Measurements from ENCODE around the gene ACSF2. TPM values are rescaled to one million over a fixed set of nuclear protein-coding genes. Genes with fewer than 3 reads are reported as not detected.
A peak's percentile ranks its signal among the peaks of the same experiment; 100 is the strongest.

Gene ACSF2
- polyA plus RNA-seq, 2 donors: 13.5 to 22.6 TPM

GRCh38 chr17:50480854-50481490 lies 55.0 kb downstream of the ACSF2 start:
- Histone ChIP-seq H3K36me3 (ENCODE audit: control insufficient read depth in 2 of 2, insufficient read depth in 2 of 2, low read length in 1 of 2) (peaks cover 0 to 17% of the 10 kb centered on the region in 2 donors), H3K4me3 (ENCODE audit: low read depth in 1 of 2, low read length in 2 of 2) (no peak overlapping the region), H3K4me1 (ENCODE audit: control insufficient read depth in 2 of 2, insufficient read depth in 2 of 2, low read length in 1 of 2) (peaks cover 6 to 9% of the 10 kb centered on the region in 2 donors), H3K9me3 (ENCODE audit: control insufficient read depth in 2 of 2, insufficient read depth in 1 of 2, low read depth in 1 of 2, low read length in 1 of 2) (no peaks in the 10 kb centered on the region), H3K27me3 (ENCODE audit: control insufficient read depth in 1 of 2, insufficient read depth in 2 of 2, low read length in 2 of 2) (no peaks in the 10 kb centered on the region), H3K27ac (ENCODE audit: low read depth in 2 of 2, low read length in 1 of 2) (no peak overlapping the region)
- WGBS, 2 donors: 85 to 87% methylated on average over 2 of the region's 2 CpGs

GRCh38 chr17:50481648-50482047 lies 55.6 kb downstream of the ACSF2 start:
- H3K36me3 ChIP-seq (ENCODE audit: control insufficient read depth in 2 of 2, insufficient read depth in 2 of 2, low read length in 1 of 2): peaks cover 0 to 17% of the 10 kb centered on the region in 2 donors
- H3K27ac ChIP-seq (ENCODE audit: low read depth in 2 of 2, low read length in 1 of 2): no peak overlapping the region
- H3K9me3 ChIP-seq (ENCODE audit: control insufficient read depth in 2 of 2, insufficient read depth in 1 of 2, low read depth in 1 of 2, low read length in 1 of 2): no peaks in the 10 kb centered on the region
- no peak overlapping the region for H3K4me3 ChIP-seq (ENCODE audit: low read depth in 1 of 2, low read length in 2 of 2)
- 81 to 86% methylated on average over 4 of the region's 4 CpGs for WGBS, 2 donors
- H3K27me3 ChIP-seq (ENCODE audit: control insufficient read depth in 1 of 2, insufficient read depth in 2 of 2, low read length in 2 of 2): no peaks in the 10 kb centered on the region
- peaks cover 6 to 9% of the 10 kb centered on the region in 2 donors for H3K4me1 ChIP-seq (ENCODE audit: control insufficient read depth in 2 of 2, insufficient read depth in 2 of 2, low read length in 1 of 2)

- no peaks in the 10 kb centered on the region for H3K9me3 ChIP-seq (ENCODE audit: control insufficient read depth in 2 of 2, insufficient read depth in 1 of 2, low read depth in 1 of 2, low read length in 1 of 2)
- no peak overlapping the region for H3K4me3 ChIP-seq (ENCODE audit: low read depth in 1 of 2, low read length in 2 of 2)
- no peaks in the 10 kb centered on the region for H3K27me3 ChIP-seq (ENCODE audit: control insufficient read depth in 1 of 2, insufficient read depth in 2 of 2, low read length in 2 of 2)
- H3K27ac ChIP-seq (ENCODE audit: low read depth in 2 of 2, low read length in 1 of 2): no peak overlapping the region
- peaks cover 0 to 17% of the 10 kb centered on the region in 2 donors for H3K36me3 ChIP-seq (ENCODE audit: control insufficient read depth in 2 of 2, insufficient read depth in 2 of 2, low read length in 1 of 2)
- peaks cover 6 to 10% of the 10 kb centered on the region in 2 donors for H3K4me1 ChIP-seq (ENCODE audit: control insufficient read depth in 2 of 2, insufficient read depth in 2 of 2, low read length in 1 of 2)
- 81 to 85% methylated on average over 23 of the region's 23 CpGs for WGBS, 2 donors
Observed at GRCh38 chr17:50482110-50482509, 56.1 kb downstream of the ACSF2 start.

GRCh38 chr17:50482516-50482915 lies 56.5 kb downstream of the ACSF2 start:
- 5 to 11% methylated on average over 7 of the region's 7 CpGs for WGBS, 2 donors
- H3K27me3 ChIP-seq (ENCODE audit: control insufficient read depth in 1 of 2, insufficient read depth in 2 of 2, low read length in 2 of 2): no peaks in the 10 kb centered on the region
- peaks cover 0 to 17% of the 10 kb centered on the region in 2 donors for H3K36me3 ChIP-seq (ENCODE audit: control insufficient read depth in 2 of 2, insufficient read depth in 2 of 2, low read length in 1 of 2)
- H3K4me1 ChIP-seq (ENCODE audit: control insufficient read depth in 2 of 2, insufficient read depth in 2 of 2, low read length in 1 of 2): peaks cover 6 to 14% of the 10 kb centered on the region in 2 donors
- no peaks in the 10 kb centered on the region for H3K9me3 ChIP-seq (ENCODE audit: control insufficient read depth in 2 of 2, insufficient read depth in 1 of 2, low read depth in 1 of 2, low read length in 1 of 2)
- peak overlapping the region in 1 of 2 donors; percentile 42 for H3K27ac ChIP-seq (ENCODE audit: low read depth in 2 of 2, low read length in 1 of 2)
- H3K4me3 ChIP-seq (ENCODE audit: low read depth in 1 of 2, low read length in 2 of 2): no peak overlapping the region

- peaks cover 6 to 18% of the 10 kb centered on the region in 2 donors for H3K4me1 ChIP-seq (ENCODE audit: control insufficient read depth in 2 of 2, insufficient read depth in 2 of 2, low read length in 1 of 2)
- H3K36me3 ChIP-seq (ENCODE audit: control insufficient read depth in 2 of 2, insufficient read depth in 2 of 2, low read length in 1 of 2): peaks cover 0 to 17% of the 10 kb centered on the region in 2 donors
- no peaks in the 10 kb centered on the region for H3K27me3 ChIP-seq (ENCODE audit: control insufficient read depth in 1 of 2, insufficient read depth in 2 of 2, low read length in 2 of 2)
- WGBS, 2 donors: 63 to 75% methylated on average over 5 of the region's 5 CpGs
- no peak overlapping the region for H3K27ac ChIP-seq (ENCODE audit: low read depth in 2 of 2, low read length in 1 of 2)
- no peak overlapping the region for H3K4me3 ChIP-seq (ENCODE audit: low read depth in 1 of 2, low read length in 2 of 2)
- no peaks in the 10 kb centered on the region for H3K9me3 ChIP-seq (ENCODE audit: control insufficient read depth in 2 of 2, insufficient read depth in 1 of 2, low read depth in 1 of 2, low read length in 1 of 2)
Observed at GRCh38 chr17:50483266-50483665, 57.2 kb downstream of the ACSF2 start.

- WGBS, 2 donors: 96% methylated on average over 11 of the region's 11 CpGs
- Histone ChIP-seq H3K9me3 (ENCODE audit: control insufficient read depth in 2 of 2, insufficient read depth in 1 of 2, low read depth in 1 of 2, low read length in 1 of 2) (no peaks in the 10 kb centered on the region), H3K27me3 (ENCODE audit: control insufficient read depth in 1 of 2, insufficient read depth in 2 of 2, low read length in 2 of 2) (no peaks in the 10 kb centered on the region), H3K36me3 (ENCODE audit: control insufficient read depth in 2 of 2, insufficient read depth in 2 of 2, low read length in 1 of 2) (peaks cover 0 to 17% of the 10 kb centered on the region in 2 donors), H3K27ac (ENCODE audit: low read depth in 2 of 2, low read length in 1 of 2) (no peak overlapping the region), H3K4me1 (ENCODE audit: control insufficient read depth in 2 of 2, insufficient read depth in 2 of 2, low read length in 1 of 2) (peaks cover 5 to 19% of the 10 kb centered on the region in 2 donors), H3K4me3 (ENCODE audit: low read depth in 1 of 2, low read length in 2 of 2) (no peak overlapping the region)
Observed at GRCh38 chr17:50484386-50485155, 58.6 kb downstream of the ACSF2 start.

- Histone ChIP-seq H3K27ac (ENCODE audit: low read depth in 2 of 2, low read length in 1 of 2) (peak overlapping the region; percentile 77 to 85), H3K4me1 (ENCODE audit: control insufficient read depth in 2 of 2, insufficient read depth in 2 of 2, low read length in 1 of 2) (peaks cover 0 to 10% of the 10 kb centered on the region in 2 donors), H3K4me3 (ENCODE audit: low read depth in 1 of 2, low read length in 2 of 2) (no peak overlapping the region), H3K27me3 (ENCODE audit: control insufficient read depth in 1 of 2, insufficient read depth in 2 of 2, low read length in 2 of 2) (no peaks in the 10 kb centered on the region), H3K36me3 (ENCODE audit: control insufficient read depth in 2 of 2, insufficient read depth in 2 of 2, low read length in 1 of 2) (peaks cover 0 to 13% of the 10 kb centered on the region in 2 donors), H3K9me3 (ENCODE audit: control insufficient read depth in 2 of 2, insufficient read depth in 1 of 2, low read depth in 1 of 2, low read length in 1 of 2) (no peaks in the 10 kb centered on the region)
- WGBS, 2 donors: 59 to 62% methylated on average over 17 of the region's 17 CpGs
Observed at GRCh38 chr17:50487213-50488096, 61.4 kb downstream of the ACSF2 start.

- 93 to 96% methylated on average over 2 of the region's 2 CpGs for WGBS, 2 donors
Observed at GRCh38 chr17:50488880-50489279, 62.9 kb downstream of the ACSF2 start.

GRCh38 chr17:50491505-50491904 lies 65.5 kb downstream of the ACSF2 start:
- no peaks in the 10 kb centered on the region for H3K9me3 ChIP-seq (ENCODE audit: control insufficient read depth in 2 of 2, insufficient read depth in 1 of 2, low read depth in 1 of 2, low read length in 1 of 2)
- H3K36me3 ChIP-seq (ENCODE audit: control insufficient read depth in 2 of 2, insufficient read depth in 2 of 2, low read length in 1 of 2): no peaks in the 10 kb centered on the region
- H3K27me3 ChIP-seq (ENCODE audit: control insufficient read depth in 1 of 2, insufficient read depth in 2 of 2, low read length in 2 of 2): no peaks in the 10 kb centered on the region
- peaks cover 0 to 10% of the 10 kb centered on the region in 2 donors for H3K4me1 ChIP-seq (ENCODE audit: control insufficient read depth in 2 of 2, insufficient read depth in 2 of 2, low read length in 1 of 2)
- H3K27ac ChIP-seq (ENCODE audit: low read depth in 2 of 2, low read length in 1 of 2): no peak overlapping the region
- no peak overlapping the region for H3K4me3 ChIP-seq (ENCODE audit: low read depth in 1 of 2, low read length in 2 of 2)
- WGBS, 2 donors: 36 to 55% methylated on average over 1 of the region's 1 CpG

More at GRCh38 chr17:50488880-50489279, 62.9 kb downstream of the ACSF2 start:
- Histone ChIP-seq H3K36me3 (ENCODE audit: control insufficient read depth in 2 of 2, insufficient read depth in 2 of 2, low read length in 1 of 2) (peaks cover 0 to 13% of the 10 kb centered on the region in 2 donors), H3K27me3 (ENCODE audit: control insufficient read depth in 1 of 2, insufficient read depth in 2 of 2, low read length in 2 of 2) (no peaks in the 10 kb centered on the region), H3K4me1 (ENCODE audit: control insufficient read depth in 2 of 2, insufficient read depth in 2 of 2, low read length in 1 of 2) (peaks cover 0 to 10% of the 10 kb centered on the region in 2 donors), H3K4me3 (ENCODE audit: low read depth in 1 of 2, low read length in 2 of 2) (no peak overlapping the region), H3K27ac (ENCODE audit: low read depth in 2 of 2, low read length in 1 of 2) (no peak overlapping the region), H3K9me3 (ENCODE audit: control insufficient read depth in 2 of 2, insufficient read depth in 1 of 2, low read depth in 1 of 2, low read length in 1 of 2) (no peaks in the 10 kb centered on the region)
